ENCODE measurements around the gene FAM53B.

Gene FAM53B

DNA sequence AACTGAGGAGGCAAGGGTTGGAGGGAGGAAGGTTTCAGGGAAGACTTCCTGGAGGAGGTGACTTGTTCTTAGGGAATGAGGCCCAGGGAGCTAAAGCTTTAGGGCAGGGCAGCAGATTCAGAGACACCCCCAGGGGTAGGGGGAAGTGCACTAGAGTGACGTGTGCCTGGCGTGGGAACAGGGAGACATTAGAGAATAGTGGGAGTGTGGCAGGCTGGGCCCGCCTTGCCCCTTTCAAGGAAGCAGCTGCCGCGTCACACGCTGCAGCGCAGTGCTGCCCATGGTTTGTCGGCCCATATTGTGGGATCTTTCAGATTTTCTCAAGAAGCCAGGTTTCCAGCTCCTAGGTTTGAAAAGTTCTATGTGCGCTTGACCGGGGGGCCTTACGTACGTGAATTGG, 143.2 kb downstream of the FAM53B start:
- no peak for TF ChIP-seq Cebpa-rat (IDR thresholded peaks at IDR 0.05)

DNA sequence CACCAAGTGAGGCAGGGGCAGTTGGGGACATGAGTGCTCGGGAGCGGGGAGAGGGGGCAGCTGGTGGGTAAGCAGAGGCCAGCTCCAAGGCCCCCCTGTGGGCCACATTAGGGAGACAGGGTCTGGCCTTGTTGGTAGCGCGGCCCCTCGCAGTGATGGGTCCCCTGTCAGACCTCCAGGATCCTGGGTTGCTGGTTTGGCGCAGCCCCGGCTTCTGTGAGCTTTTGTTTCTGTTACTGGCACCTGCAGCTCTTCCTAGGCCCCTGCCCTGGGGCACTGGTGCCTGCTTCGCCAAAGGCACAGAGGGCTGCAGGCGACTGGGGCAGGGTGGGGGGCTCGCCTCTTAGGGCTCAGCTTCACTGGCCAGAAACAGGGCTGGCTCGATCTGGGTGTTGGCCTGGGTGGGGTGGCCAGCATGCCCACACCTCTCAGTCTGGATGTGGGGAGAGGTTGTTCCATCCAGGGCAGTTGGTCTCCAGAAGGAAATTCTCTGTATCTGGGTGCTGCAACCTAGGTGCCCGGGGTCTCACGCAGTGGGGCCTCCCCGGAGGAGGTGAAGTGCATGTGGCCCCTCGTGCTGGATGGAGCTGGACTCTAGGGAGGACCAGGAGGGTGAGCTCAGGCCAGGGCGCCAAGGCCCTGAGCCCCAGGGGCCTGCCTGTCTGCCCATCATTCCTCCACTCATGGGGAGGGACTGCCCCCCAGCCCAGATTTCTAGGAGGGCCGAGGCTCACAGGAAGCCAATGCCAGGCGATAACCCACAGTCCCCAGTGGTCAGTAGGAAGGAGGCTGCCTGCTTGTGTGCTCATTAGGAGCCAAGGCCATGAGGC, 143.9 kb downstream of the FAM53B start:
- Histone ChIP-seq H3K27me3 (no peaks in the 10 kb centered on the region), H3K9ac (peak overlapping the region; percentile 56), H3K4me2 (peak overlapping the region; percentile 92), H4K20me1 (peaks cover 18% of the 10 kb centered on the region; the same call in 1 of the 2 replicates), H3K9me3 (0 out of 2 replicates have a peak, but pooled peaks cover 1% of the 10 kb centered on the region), H3K4me3 (no peak overlapping the region), H3K4me1 (peaks cover 100% of the 10 kb centered on the region), H3K27ac (peak overlapping the region; percentile 94), H3K36me3 (no peaks in the 10 kb centered on the region)
- TF ChIP-seq Cebpa-rat (IDR thresholded peaks at IDR 0.05), result no peak

More for the DNA sequence above, 143.2 kb downstream of the FAM53B start:
- no peaks in the 10 kb centered on the region for H3K36me3 ChIP-seq
- H3K9me3 ChIP-seq, result no peaks in the 10 kb centered on the region
- peak overlapping the region; percentile 56; the same call in 1 of the 2 replicates for H3K9ac ChIP-seq
- no peaks in the 10 kb centered on the region for H3K27me3 ChIP-seq
- peak overlapping the region; percentile 54; the same call in 1 of the 2 replicates for H3K4me3 ChIP-seq
- H3K27ac ChIP-seq, result peak overlapping the region; percentile 94
- peaks cover 100% of the 10 kb centered on the region for H3K4me1 ChIP-seq
- peaks cover 24% of the 10 kb centered on the region for H4K20me1 ChIP-seq
- H3K4me2 ChIP-seq, result peak overlapping the region; percentile 92

DNA sequence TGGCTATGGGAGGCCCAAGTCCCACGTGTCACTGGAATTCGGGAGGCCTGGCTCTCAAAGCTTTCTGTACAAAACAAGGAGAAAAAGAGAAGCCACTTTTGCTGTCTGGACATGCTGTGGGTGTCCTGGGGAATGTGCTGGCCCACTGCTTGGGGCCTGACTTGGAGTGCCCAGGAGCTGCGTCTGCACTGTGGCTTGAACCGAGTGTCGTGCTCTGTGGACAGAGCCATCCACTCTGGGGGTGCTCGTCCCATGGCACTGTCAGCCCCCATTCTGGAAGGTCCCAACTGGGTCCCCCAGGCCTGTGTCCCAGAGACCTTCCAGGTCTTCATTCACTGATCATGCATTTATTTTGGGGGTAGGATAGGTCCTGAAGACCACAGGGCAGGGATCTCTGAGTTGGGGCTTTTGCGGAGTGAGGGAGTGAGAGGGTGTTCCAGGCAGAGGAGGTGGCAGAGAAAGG, 144.6 kb downstream of the FAM53B start:
- Histone ChIP-seq H3K4me3 (no peak overlapping the region), H4K20me1 (peaks cover 18% of the 10 kb centered on the region; the same call in 1 of the 2 replicates), H3K4me1 (peaks cover 100% of the 10 kb centered on the region), H3K9ac (peak overlapping the region; percentile 56), H3K4me2 (peak overlapping the region; percentile 92), H3K9me3 (0 out of 2 replicates have a peak, but pooled peaks cover 5% of the 10 kb centered on the region), H3K27ac (peak overlapping the region; percentile 94), H3K27me3 (no peaks in the 10 kb centered on the region), H3K36me3 (no peaks in the 10 kb centered on the region)
- no peak for TF ChIP-seq Cebpa-rat (IDR thresholded peaks at IDR 0.05)

DNA sequence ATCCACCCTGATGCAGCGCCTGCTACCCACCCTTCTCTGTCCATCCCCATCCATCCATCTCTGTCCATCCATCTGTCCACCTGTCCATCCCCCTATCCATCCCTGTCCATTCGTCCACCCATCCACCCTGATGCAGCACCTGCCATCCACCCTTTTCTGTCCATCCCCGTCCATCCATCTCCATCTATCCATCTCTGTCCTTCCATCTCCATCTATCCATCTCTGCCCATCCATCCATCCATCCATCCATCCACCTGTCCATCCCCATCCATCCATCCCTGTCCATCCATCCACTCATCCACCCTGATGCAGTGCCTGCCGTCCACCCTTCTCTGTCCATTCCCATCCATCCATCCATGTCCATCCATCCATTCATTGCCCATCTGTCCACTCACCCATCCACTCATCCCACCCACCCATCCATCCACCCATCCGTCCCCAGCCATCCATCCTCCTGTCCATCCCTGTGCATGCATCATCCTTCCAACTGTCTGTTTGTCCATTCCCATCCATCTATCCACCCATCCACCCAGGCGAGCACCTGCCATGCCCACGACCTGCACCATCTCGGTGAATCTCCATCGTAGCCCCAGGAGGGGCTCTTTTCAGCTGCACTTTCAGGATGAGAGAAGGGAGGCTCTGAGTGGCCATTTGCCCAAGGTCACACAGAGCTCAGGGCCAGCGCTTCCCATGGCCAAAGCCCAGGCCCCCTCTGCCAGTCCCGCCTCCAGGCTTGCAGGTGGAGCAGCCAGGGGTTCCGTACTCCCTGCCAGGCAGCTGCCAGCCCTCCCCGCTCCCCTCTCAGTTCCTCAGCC, 145.2 kb downstream of the FAM53B start:
- no peak overlapping the region for H3K4me3 ChIP-seq
- peaks cover 99% of the 10 kb centered on the region for H3K4me1 ChIP-seq
- TF ChIP-seq Cebpa-rat (IDR thresholded peaks at IDR 0.05), result no peak
- no peaks in the 10 kb centered on the region for H3K36me3 ChIP-seq
- peak overlapping the region; percentile 56; the same call in 1 of the 2 replicates for H3K9ac ChIP-seq
- peak overlapping the region; percentile 92 for H3K4me2 ChIP-seq
- peaks cover 12% of the 10 kb centered on the region; the same call in 1 of the 2 replicates for H4K20me1 ChIP-seq
- H3K27ac ChIP-seq, result peak overlapping the region; percentile 94
- peaks cover 9% of the 10 kb centered on the region for H3K9me3 ChIP-seq
- no peaks in the 10 kb centered on the region for H3K27me3 ChIP-seq

DNA sequence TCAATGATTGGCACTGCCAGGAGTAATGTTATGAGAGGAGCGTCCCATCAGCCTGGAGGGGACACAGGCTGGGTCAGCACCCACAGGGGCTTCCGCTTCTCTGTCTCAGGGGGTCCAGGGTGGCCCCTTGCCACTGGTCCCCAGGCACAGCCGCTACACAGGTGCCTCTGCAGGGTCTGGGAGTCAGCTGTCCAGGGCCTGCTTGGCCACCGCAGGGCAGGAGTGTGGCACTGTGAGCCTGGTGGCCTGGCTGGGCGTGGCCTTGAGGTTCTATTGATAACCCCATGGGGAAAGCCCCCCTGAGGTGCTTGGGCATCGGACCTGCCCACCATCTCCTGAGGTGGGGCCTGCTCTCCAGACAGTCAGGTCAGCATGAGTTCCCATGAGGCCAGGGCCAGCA, 146.0 kb downstream of the FAM53B start:
- no peak for TF ChIP-seq Cebpa-rat (IDR thresholded peaks at IDR 0.05)
- Histone ChIP-seq H4K20me1 (peaks cover 12% of the 10 kb centered on the region; the same call in 1 of the 2 replicates), H3K4me2 (peak overlapping the region; percentile 92), H3K27ac (peak overlapping the region; percentile 77), H3K36me3 (no peaks in the 10 kb centered on the region), H3K9ac (peak overlapping the region; percentile 46), H3K27me3 (no peaks in the 10 kb centered on the region), H3K9me3 (peaks cover 17% of the 10 kb centered on the region), H3K4me1 (peaks cover 96% of the 10 kb centered on the region), H3K4me3 (peak overlapping the region; percentile 36; the same call in 1 of the 2 replicates)

DNA sequence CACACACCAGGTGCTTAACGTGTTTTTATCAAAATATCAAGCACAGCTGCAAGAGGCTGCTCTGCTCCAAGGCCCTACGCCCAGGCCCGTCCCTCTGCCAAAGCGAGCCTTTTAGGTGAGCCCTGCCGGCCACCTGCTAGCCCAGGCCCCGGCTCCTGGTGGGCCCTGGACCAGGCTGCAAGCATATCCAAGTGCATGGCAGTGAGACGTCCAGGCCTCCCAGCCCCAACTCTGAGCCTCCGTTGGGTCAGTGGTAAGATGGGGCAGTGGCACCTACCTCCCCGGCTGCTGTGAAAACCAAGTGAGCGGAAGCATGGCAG, 146.4 kb downstream of the FAM53B start:
- H3K4me2 ChIP-seq, result peak overlapping the region; percentile 92
- H3K9me3 ChIP-seq, result peaks cover 19% of the 10 kb centered on the region
- TF ChIP-seq Cebpa-rat (IDR thresholded peaks at IDR 0.05), result no peak
- peaks cover 12% of the 10 kb centered on the region; the same call in 1 of the 2 replicates for H4K20me1 ChIP-seq
- H3K36me3 ChIP-seq, result no peaks in the 10 kb centered on the region
- no peaks in the 10 kb centered on the region for H3K27me3 ChIP-seq
- H3K4me1 ChIP-seq, result peaks cover 92% of the 10 kb centered on the region
- peak overlapping the region; percentile 77 for H3K27ac ChIP-seq
- H3K9ac ChIP-seq, result peak overlapping the region; percentile 46
- peak overlapping the region; percentile 36; the same call in 1 of the 2 replicates for H3K4me3 ChIP-seq

DNA sequence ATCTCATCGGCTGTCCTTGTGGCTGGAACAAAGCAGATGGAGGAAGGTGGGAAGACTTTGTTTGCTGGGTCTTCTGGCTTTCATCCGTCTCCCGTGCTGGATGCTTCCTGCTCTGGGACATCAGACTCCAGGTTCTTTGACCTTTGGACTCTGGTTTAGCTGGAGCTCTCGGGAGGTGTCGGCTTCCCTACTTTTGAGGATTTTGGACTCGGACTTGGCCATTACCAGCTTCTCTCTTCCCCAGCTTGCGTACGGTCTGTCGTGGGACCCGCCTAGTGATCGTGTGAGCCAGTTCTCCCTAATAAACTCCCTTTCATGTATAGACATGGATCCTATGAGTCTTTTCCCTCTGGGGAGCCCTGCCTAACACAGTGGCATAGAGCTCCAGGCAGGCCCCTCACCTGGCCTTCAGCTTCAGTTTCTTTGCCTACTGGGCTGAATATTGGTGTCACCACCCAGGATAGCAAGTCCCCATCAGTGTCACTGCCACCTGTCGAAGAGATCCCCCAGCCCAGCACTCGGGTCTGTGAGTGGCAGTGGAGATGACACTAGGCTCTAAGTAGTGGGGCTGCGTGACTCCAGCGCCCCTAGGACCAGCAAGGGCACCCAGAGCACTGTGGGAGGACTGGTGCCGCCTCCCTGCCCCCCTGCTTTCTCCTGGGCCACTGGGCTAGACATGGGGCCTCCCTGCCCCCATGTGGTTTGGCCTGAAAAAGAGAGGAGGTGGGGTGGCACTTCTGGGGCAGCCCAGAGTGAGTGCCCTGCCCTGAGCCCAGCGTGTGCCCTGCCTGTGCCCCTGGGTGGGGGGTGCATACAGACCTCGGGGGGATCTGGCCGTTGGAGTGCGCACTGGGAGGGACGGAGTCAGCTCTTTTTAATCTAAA, 147.0 kb downstream of the FAM53B start:
- peak overlapping the region; percentile 77 for H3K27ac ChIP-seq

DNA sequence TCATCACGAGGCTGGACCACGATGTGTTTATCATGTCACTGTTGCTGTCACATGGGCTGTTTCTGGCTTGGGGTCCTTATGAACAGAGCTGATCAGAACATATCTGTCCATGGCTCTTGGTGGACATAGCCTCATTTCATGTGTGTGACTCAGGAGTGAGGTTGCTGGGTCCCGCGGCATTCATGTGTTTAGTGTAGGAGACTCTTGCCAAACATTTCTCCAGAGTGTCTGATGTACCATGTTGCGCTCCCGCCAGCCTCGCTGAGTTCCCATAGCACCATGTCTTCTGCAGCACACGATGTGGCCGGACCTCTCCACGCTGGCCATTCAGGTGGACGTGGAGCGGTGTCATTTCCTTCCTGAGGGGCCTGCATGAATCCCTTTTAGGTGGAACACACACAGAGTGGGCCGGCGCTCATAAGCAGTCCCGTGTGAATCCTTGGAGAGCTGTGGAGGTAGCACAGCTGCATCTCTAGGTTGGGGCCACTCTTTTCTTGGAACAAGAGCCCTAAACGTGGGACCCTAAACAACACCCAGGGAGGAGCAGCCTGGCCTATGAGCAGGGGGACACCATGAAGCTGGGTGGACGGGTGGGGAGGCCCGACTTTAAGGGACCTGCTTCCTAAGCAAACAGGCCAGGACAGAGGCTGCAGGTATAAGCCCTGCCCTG, 147.9 kb downstream of the FAM53B start:
- Histone ChIP-seq H4K20me1 (peaks cover 12% of the 10 kb centered on the region; the same call in 1 of the 2 replicates), H3K27ac (peak overlapping the region; percentile 77), H3K9me3 (peaks cover 35% of the 10 kb centered on the region), H3K4me2 (peak overlapping the region; percentile 92), H3K27me3 (no peaks in the 10 kb centered on the region), H3K4me3 (no peak overlapping the region), H3K9ac (no peak overlapping the region; the same call in 1 of the 2 replicates), H3K4me1 (peaks cover 77% of the 10 kb centered on the region), H3K36me3 (no peaks in the 10 kb centered on the region)
- TF ChIP-seq Cebpa-rat (IDR thresholded peaks at IDR 0.05), result no peak

More for the DNA sequence above, 147.0 kb downstream of the FAM53B start:
- peaks cover 25% of the 10 kb centered on the region for H3K9me3 ChIP-seq
- peaks cover 12% of the 10 kb centered on the region; the same call in 1 of the 2 replicates for H4K20me1 ChIP-seq
- H3K4me2 ChIP-seq, result peak overlapping the region; percentile 92
- peak overlapping the region; percentile 46; the same call in 1 of the 2 replicates for H3K9ac ChIP-seq
- H3K27me3 ChIP-seq, result no peaks in the 10 kb centered on the region
- H3K36me3 ChIP-seq, result no peaks in the 10 kb centered on the region
- peaks cover 86% of the 10 kb centered on the region for H3K4me1 ChIP-seq
- no peak for TF ChIP-seq Cebpa-rat (IDR thresholded peaks at IDR 0.05)
- peak overlapping the region; percentile 36; the same call in 1 of the 2 replicates for H3K4me3 ChIP-seq
